GM23338 (cell line): ENCODE results near the gene KRT84. TPM values are rescaled to one million over a fixed set of nuclear protein-coding genes. Genes with fewer than 3 reads are reported as not detected.

Source experiments
- ATAC-seq: fragments of 200-7000 bp; cut with Tn5 transposase; 3 replicates; pipeline ENCODE4 v1.9.1; 2020
- DNase-seq: peaks from one replicate; pipeline ENCODE4 v3.0.0-alpha.2; 2015; ENCODE audit warnings: low spot score
- H2AFZ ChIP-seq: fragments of 200-600 bp; sonication (generic); 2 replicates; pipeline ENCODE4 v1.8.0; 2016; ENCODE audit warnings: antibody characterized with exemption, mild to moderate bottlenecking, moderate library complexity
- H3F3A ChIP-seq: fragments of 200-600 bp; sonication (generic); replicated peaks from 2 replicates; pipeline ENCODE4 v1.8.0; 2017; ENCODE audit warnings: antibody characterized with exemption, mixed run types, low read depth
- H3K27ac ChIP-seq: fragments of 200-600 bp; sonication (generic); 2 replicates; pipeline ENCODE4 v1.6.1; 2016; ENCODE audit warnings: low read depth
- H3K27me3 ChIP-seq: fragments of 200-600 bp; sonication (generic); 2 replicates; pipeline ENCODE4 v1.8.0; 2016; ENCODE audit warnings: mild to moderate bottlenecking, mixed run types, moderate library complexity; ENCODE audit not compliant: insufficient read depth
- H3K36me3 ChIP-seq: fragments of 200-600 bp; sonication (generic); 2 replicates; pipeline ENCODE4 v1.8.0; 2016; ENCODE audit warnings: mild to moderate bottlenecking; ENCODE audit not compliant: insufficient read depth
- H3K4me1 ChIP-seq: fragments of 200-600 bp; sonication (generic); 2 replicates; pipeline ENCODE4 v1.8.0; 2016; ENCODE audit warnings: mild to moderate bottlenecking, moderate library complexity; ENCODE audit not compliant: insufficient read depth
- H3K4me2 ChIP-seq: fragments of 200-600 bp; sonication (generic); 2 replicates; pipeline ENCODE4 v1.7.1; 2017; ENCODE audit warnings: mixed run types
- H3K4me3 ChIP-seq: fragments of 200-600 bp; sonication (generic); 2 replicates; pipeline ENCODE4 v1.6.1; 2016; ENCODE audit warnings: mixed run types
- H3K79me2 ChIP-seq: fragments of 200-600 bp; sonication (generic); replicated peaks from 2 replicates; pipeline ENCODE4 v1.8.0; 2017; ENCODE audit warnings: mild to moderate bottlenecking; ENCODE audit not compliant: insufficient read depth
- H3K9me2 ChIP-seq: fragments of 200-600 bp; sonication (generic); 2 replicates; pipeline ENCODE4 v1.8.0; 2017; ENCODE audit not compliant: insufficient read depth
- H4K20me1 ChIP-seq: fragments of 200-600 bp; sonication (generic); replicated peaks from 2 replicates; pipeline ENCODE4 v1.8.0; 2017; ENCODE audit warnings: mild to moderate bottlenecking; ENCODE audit not compliant: insufficient read depth
- H3K27ac Mint-ChIP-seq: 2 replicates; pipeline ENCODE4 v1.8.0; 2020; ENCODE audit warnings: inconsistent platforms, mild to moderate bottlenecking, moderate library complexity, mixed read lengths
- H3K27me3 Mint-ChIP-seq: 3 replicates; pipeline ENCODE4 v1.8.0; 2022; ENCODE audit warnings: low read depth, mild to moderate bottlenecking, moderate library complexity, mixed read lengths, inconsistent platforms; ENCODE audit not compliant: insufficient read depth, poor library complexity
- H3K36me3 Mint-ChIP-seq: 3 replicates; pipeline ENCODE4 v1.8.0; 2021; ENCODE audit warnings: low read depth, mild to moderate bottlenecking, inconsistent platforms, moderate library complexity, mixed read lengths
- H3K4me1 Mint-ChIP-seq: 3 replicates; pipeline ENCODE4 v1.8.0; 2020; ENCODE audit warnings: mild to moderate bottlenecking, inconsistent platforms, mixed read lengths
- H3K4me3 Mint-ChIP-seq: 3 replicates; pipeline ENCODE4 v1.8.0; 2021; ENCODE audit warnings: moderate library complexity, mild to moderate bottlenecking, inconsistent platforms, mixed read lengths
- H3K9me3 Mint-ChIP-seq: 3 replicates; pipeline ENCODE4 v1.8.0; 2020; ENCODE audit warnings: moderate library complexity, mild to moderate bottlenecking, inconsistent platforms, mixed read lengths
- CREB1 ChIP-seq: fragments of 250-450 bp; sonication (Bioruptor Pico); IDR thresholded peaks from 2 replicates; pipeline ENCODE4 v1.5.0; 2020; ENCODE audit warnings: low read depth, mild to moderate bottlenecking, moderate library complexity
- CTCF ChIP-seq, 2 experiments: fragments of 200-600 bp in 1 of 2; sonication (generic) in 1 of 2; conservative IDR thresholded peaks; 2 replicates each; pipeline versions ENCODE4 v1.5.1 to v1.6.1; 2016 to 2017; ENCODE audit warnings: antibody characterized with exemption in 2 of 2, low read depth in 2 of 2, mild to moderate bottlenecking in 2 of 2, moderate library complexity in 1 of 2
- EZH2 ChIP-seq: fragments of 200-600 bp; sonication (generic); IDR thresholded peaks from one replicate; pipeline ENCODE4 v1.8.0; 2017; ENCODE audit warnings: antibody characterized with exemption, mild to moderate bottlenecking, low read depth; ENCODE audit not compliant: unreplicated experiment
- EZH2phosphoT487 ChIP-seq: fragments of 200-600 bp; sonication (generic); IDR thresholded peaks from one replicate; pipeline ENCODE4 v1.8.1; 2018; ENCODE audit warnings: antibody characterized with exemption; ENCODE audit not compliant: unreplicated experiment
- JUNB ChIP-seq: IDR thresholded peaks from one replicate; pipeline ENCODE4 v1.6.1; 2016; ENCODE audit warnings: antibody characterized with exemption; ENCODE audit not compliant: unreplicated experiment
- NANOG ChIP-seq: IDR thresholded peaks from 2 replicates; pipeline ENCODE4 v1.6.1; 2016; ENCODE audit warnings: antibody characterized with exemption, borderline replicate concordance
- POLR2AphosphoS5 ChIP-seq: IDR thresholded peaks from 2 replicates; pipeline ENCODE4 v1.6.1; 2016; ENCODE audit warnings: antibody characterized with exemption, low read depth
- REST ChIP-seq: IDR thresholded peaks from one replicate; pipeline ENCODE4 v1.6.1; 2018; ENCODE audit warnings: antibody characterized with exemption; ENCODE audit not compliant: unreplicated experiment
- STAT1 ChIP-seq: IDR thresholded peaks from one replicate; pipeline ENCODE4 v1.6.1; 2016; ENCODE audit warnings: antibody characterized with exemption; ENCODE audit not compliant: unreplicated experiment
- ZNF114 ChIP-seq: fragments of 250-450 bp; sonication (Bioruptor Pico); IDR thresholded peaks from 2 replicates; pipeline ENCODE4 v1.5.0; 2020; ENCODE audit warnings: mild to moderate bottlenecking, moderate library complexity
- ZNF331 ChIP-seq: fragments of 250-450 bp; sonication (Bioruptor Pico); IDR thresholded peaks from 2 replicates; pipeline ENCODE4 v1.5.0; 2020; ENCODE audit warnings: low read depth, mild to moderate bottlenecking, moderate library complexity
- polyA plus RNA-seq: library from polyadenylated mRNA; unstranded; fragments of >200 nt; fragmentation: Nextera tagmentation; extraction: Ambion mirVana; gene quantifications from 2 replicates; pipeline ENCODE4 v1.2.1, GENCODE V29; 2016
- total RNA-seq: library from RNA; depleted of rRNA; stranded (reverse); fragments of >200 nt; shearing (Covaris generic); gene quantifications from 2 replicates; pipeline ENCODE4 v1.2.3, GENCODE V29; 2014
- TF ChIP-seq, protein P1 (sequence below): IDR thresholded peaks from 2 replicates; pipeline ENCODE4 v1.6.1; 2016; ENCODE audit warnings: antibody characterized with exemption
- TF ChIP-seq, protein P2 (sequence below): fragments of 250-450 bp; sonication (Bioruptor Pico); IDR thresholded peaks from 2 replicates; pipeline ENCODE4 v1.5.0; 2020; ENCODE audit warnings: mild to moderate bottlenecking, moderate library complexity

KRT84 gene
- total and polyA plus RNA-seq, 2 experiments from 2014 or later, result not detected

- Histone ChIP-seq H3K4me2 (no peak overlapping the region), H3K27ac (no peak overlapping the region), H3K4me1 (peaks cover 7% of the 10 kb centered on the region; the same call in 1 of the 2 replicates), H3K4me3 (no peak overlapping the region), H3K9me2 (no peaks in the 10 kb centered on the region), H3K79me2 (no peaks in the 10 kb centered on the region), H3K27me3 (no peaks in the 10 kb centered on the region), H2AFZ (no peak overlapping the region), H4K20me1 (no peaks in the 10 kb centered on the region), H3K36me3 (no peaks in the 10 kb centered on the region), H3F3A (no peaks in the 10 kb centered on the region)
- ATAC-seq (no peak), DNase-seq (no peak)
- no peaks in the 10 kb centered on the region for H3K36me3 Mint-ChIP-seq
- TF ChIP-seq JUNB (no peak), STAT1 (no peak), REST (no peak), ZNF331 (no peak), CREB1 (CRISPR knock-in tag) (no peak), POLR2AphosphoS5 (no peak), NANOG (no peak), CTCF (conservative IDR thresholded peaks at IDR 0.05; ENCODE audit: low read depth in 2 of 2) (no peak), EZH2 (no peak), ZNF114 (CRISPR knock-in tag) (no peak), EZH2phosphoT487 (no peak)
- TF ChIP-seq, protein P1, sequence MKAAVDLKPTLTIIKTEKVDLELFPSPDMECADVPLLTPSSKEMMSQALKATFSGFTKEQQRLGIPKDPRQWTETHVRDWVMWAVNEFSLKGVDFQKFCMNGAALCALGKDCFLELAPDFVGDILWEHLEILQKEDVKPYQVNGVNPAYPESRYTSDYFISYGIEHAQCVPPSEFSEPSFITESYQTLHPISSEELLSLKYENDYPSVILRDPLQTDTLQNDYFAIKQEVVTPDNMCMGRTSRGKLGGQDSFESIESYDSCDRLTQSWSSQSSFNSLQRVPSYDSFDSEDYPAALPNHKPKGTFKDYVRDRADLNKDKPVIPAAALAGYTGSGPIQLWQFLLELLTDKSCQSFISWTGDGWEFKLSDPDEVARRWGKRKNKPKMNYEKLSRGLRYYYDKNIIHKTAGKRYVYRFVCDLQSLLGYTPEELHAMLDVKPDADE, result no peak
- TF ChIP-seq, protein P2, sequence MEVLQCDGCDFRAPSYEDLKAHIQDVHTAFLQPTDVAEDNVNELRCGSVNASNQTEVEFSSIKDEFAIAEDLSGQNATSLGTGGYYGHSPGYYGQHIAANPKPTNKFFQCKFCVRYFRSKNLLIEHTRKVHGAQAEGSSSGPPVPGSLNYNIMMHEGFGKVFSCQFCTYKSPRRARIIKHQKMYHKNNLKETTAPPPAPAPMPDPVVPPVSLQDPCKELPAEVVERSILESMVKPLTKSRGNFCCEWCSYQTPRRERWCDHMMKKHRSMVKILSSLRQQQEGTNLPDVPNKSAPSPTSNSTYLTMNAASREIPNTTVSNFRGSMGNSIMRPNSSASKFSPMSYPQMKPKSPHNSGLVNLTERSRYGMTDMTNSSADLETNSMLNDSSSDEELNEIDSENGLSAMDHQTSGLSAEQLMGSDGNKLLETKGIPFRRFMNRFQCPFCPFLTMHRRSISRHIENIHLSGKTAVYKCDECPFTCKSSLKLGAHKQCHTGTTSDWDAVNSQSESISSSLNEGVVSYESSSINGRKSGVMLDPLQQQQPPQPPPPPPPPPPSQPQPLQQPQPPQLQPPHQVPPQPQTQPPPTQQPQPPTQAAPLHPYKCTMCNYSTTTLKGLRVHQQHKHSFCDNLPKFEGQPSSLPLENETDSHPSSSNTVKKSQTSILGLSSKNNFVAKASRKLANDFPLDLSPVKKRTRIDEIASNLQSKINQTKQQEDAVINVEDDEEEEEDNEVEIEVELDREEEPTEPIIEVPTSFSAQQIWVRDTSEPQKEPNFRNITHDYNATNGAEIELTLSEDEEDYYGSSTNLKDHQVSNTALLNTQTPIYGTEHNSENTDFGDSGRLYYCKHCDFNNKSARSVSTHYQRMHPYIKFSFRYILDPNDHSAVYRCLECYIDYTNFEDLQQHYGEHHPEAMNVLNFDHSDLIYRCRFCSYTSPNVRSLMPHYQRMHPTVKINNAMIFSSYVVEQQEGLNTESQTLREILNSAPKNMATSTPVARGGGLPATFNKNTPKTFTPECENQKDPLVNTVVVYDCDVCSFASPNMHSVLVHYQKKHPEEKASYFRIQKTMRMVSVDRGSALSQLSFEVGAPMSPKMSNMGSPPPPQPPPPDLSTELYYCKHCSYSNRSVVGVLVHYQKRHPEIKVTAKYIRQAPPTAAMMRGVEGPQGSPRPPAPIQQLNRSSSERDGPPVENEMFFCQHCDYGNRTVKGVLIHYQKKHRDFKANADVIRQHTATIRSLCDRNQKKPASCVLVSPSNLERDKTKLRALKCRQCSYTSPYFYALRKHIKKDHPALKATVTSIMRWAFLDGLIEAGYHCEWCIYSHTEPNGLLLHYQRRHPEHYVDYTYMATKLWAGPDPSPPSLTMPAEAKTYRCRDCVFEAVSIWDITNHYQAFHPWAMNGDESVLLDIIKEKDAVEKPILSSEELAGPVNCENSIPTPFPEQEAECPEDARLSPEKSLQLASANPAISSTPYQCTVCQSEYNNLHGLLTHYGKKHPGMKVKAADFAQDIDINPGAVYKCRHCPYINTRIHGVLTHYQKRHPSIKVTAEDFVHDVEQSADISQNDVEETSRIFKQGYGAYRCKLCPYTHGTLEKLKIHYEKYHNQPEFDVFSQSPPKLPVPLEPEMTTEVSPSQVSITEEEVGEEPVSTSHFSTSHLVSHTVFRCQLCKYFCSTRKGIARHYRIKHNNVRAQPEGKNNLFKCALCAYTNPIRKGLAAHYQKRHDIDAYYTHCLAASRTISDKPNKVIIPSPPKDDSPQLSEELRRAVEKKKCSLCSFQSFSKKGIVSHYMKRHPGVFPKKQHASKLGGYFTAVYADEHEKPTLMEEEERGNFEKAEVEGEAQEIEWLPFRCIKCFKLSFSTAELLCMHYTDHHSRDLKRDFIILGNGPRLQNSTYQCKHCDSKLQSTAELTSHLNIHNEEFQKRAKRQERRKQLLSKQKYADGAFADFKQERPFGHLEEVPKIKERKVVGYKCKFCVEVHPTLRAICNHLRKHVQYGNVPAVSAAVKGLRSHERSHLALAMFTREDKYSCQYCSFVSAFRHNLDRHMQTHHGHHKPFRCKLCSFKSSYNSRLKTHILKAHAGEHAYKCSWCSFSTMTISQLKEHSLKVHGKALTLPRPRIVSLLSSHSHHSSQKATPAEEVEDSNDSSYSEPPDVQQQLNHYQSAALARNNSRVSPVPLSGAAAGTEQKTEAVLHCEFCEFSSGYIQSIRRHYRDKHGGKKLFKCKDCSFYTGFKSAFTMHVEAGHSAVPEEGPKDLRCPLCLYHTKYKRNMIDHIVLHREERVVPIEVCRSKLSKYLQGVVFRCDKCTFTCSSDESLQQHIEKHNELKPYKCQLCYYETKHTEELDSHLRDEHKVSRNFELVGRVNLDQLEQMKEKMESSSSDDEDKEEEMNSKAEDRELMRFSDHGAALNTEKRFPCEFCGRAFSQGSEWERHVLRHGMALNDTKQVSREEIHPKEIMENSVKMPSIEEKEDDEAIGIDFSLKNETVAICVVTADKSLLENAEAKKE, result no peak
- no peaks in the 10 kb centered on the region for H3K9me3 Mint-ChIP-seq
- no peak overlapping the region for H3K27ac Mint-ChIP-seq
- H3K4me1 Mint-ChIP-seq, result peaks cover 8% of the 10 kb centered on the region; the same call in 2 of the 3 replicates
- peaks cover 6% of the 10 kb centered on the region for H3K27me3 Mint-ChIP-seq
- no peak overlapping the region for H3K4me3 Mint-ChIP-seq
Observed at GRCh38 chr12:52337054-52337453, 48.4 kb downstream of the KRT84 start.
